H9 (cell line): ENCODE measurements around the gene UGT2B11. TPM values are rescaled to one million over a fixed set of nuclear protein-coding genes. Genes with fewer than 3 reads are reported as not detected.
"Not testable (repeated sequence)": the region's sequence is repeated elsewhere in the genome, so short reads cannot be mapped to it uniquely, and the experiment has no call there.

Source experiments
- DNase-seq: peaks from one replicate; pipeline ENCODE4 v3.0.0-alpha.2; 2017
- H2AFZ ChIP-seq: one replicate; pipeline ENCODE4 v1.6.1; 2013; ENCODE audit warnings: mild to moderate bottlenecking, low read length, control low read depth, moderate library complexity
- H2AK5ac ChIP-seq: 2 replicates; pipeline ENCODE4 v1.6.1; 2013; ENCODE audit warnings: low read length, control low read depth, mixed read lengths; ENCODE audit not compliant: insufficient read length
- H2BK120ac ChIP-seq: one replicate; pipeline ENCODE4 v1.6.1; 2013; ENCODE audit warnings: low read depth, mild to moderate bottlenecking, low read length, control low read depth, inconsistent platforms; ENCODE audit not compliant: poor library complexity, severe bottlenecking
- H2BK12ac ChIP-seq: 2 replicates; pipeline ENCODE4 v1.6.1; 2013; ENCODE audit warnings: low read length, control low read depth, mixed read lengths, low read depth; ENCODE audit not compliant: insufficient read length
- H2BK15ac ChIP-seq: 2 replicates; pipeline ENCODE4 v1.6.1; 2013; ENCODE audit warnings: low read depth, low read length, control low read depth
- H2BK20ac ChIP-seq: one replicate; pipeline ENCODE4 v1.6.1; 2013; ENCODE audit warnings: low read depth, mild to moderate bottlenecking, low read length, control low read depth, inconsistent platforms; ENCODE audit not compliant: poor library complexity, severe bottlenecking
- H2BK5ac ChIP-seq: 2 replicates; pipeline ENCODE4 v1.6.1; 2013; ENCODE audit warnings: low read length, control low read depth, mixed read lengths; ENCODE audit not compliant: insufficient read length
- H3K14ac ChIP-seq: 2 replicates; pipeline ENCODE4 v1.6.1; 2013; ENCODE audit warnings: low read length, control low read depth; ENCODE audit not compliant: insufficient read depth
- H3K18ac ChIP-seq: 2 replicates; pipeline ENCODE4 v1.6.1; 2013; ENCODE audit warnings: low read depth, mild to moderate bottlenecking, mixed read lengths, low read length, control low read depth; ENCODE audit not compliant: insufficient read length
- H3K23ac ChIP-seq: 2 replicates; pipeline ENCODE4 v1.6.1; 2013; ENCODE audit warnings: low read length, control low read depth, mixed read lengths, low read depth; ENCODE audit not compliant: insufficient read length
- H3K23me2 ChIP-seq: 2 replicates; pipeline ENCODE4 v1.6.1; 2013; ENCODE audit warnings: low read depth, mild to moderate bottlenecking, mixed read lengths, low read length, control low read depth; ENCODE audit not compliant: insufficient read length, poor library complexity, severe bottlenecking
- H3K27ac ChIP-seq: 2 replicates; pipeline ENCODE4 v1.5.1; 2013; ENCODE audit warnings: low read length, control low read depth, mixed read lengths, low read depth; ENCODE audit not compliant: insufficient read length
- H3K27me3 ChIP-seq: 2 replicates; pipeline ENCODE4 v1.6.1; 2013; ENCODE audit warnings: low read length, control low read depth, inconsistent platforms; ENCODE audit not compliant: insufficient read depth
- H3K4ac ChIP-seq: 2 replicates; pipeline ENCODE4 v1.6.1; 2013; ENCODE audit warnings: low read depth, mild to moderate bottlenecking, control low read depth, inconsistent platforms, low read length, moderate library complexity
- H3K4me1 ChIP-seq: 2 replicates; pipeline ENCODE4 v1.6.1; 2013; ENCODE audit warnings: low read length, control low read depth, inconsistent platforms; ENCODE audit not compliant: insufficient read depth
- H3K4me2 ChIP-seq: 2 replicates; pipeline ENCODE4 v1.6.1; 2013; ENCODE audit warnings: low read length, control low read depth, mixed read lengths; ENCODE audit not compliant: insufficient read length, insufficient read depth
- H3K56ac ChIP-seq: 2 replicates; pipeline ENCODE4 v1.6.1; 2013; ENCODE audit warnings: low read depth, mild to moderate bottlenecking, mixed read lengths, low read length, control low read depth; ENCODE audit not compliant: insufficient read length
- H3K79me1 ChIP-seq: 2 replicates; pipeline ENCODE4 v1.6.1; 2013; ENCODE audit warnings: low read depth, mild to moderate bottlenecking, moderate library complexity, low read length, control low read depth, inconsistent platforms; ENCODE audit not compliant: insufficient read depth, poor library complexity, severe bottlenecking
- H3K79me2 ChIP-seq: 2 replicates; pipeline ENCODE4 v1.6.1; 2013; ENCODE audit warnings: low read length, control low read depth, inconsistent platforms; ENCODE audit not compliant: insufficient read depth
- H3K9ac ChIP-seq: 2 replicates; pipeline ENCODE4 v1.6.1; 2013; ENCODE audit warnings: low read length, control low read depth, mixed read lengths; ENCODE audit not compliant: insufficient read length; ENCODE audit errors: extremely low read depth
- H3K9me3 ChIP-seq: one replicate; pipeline ENCODE4 v1.6.1; 2013; ENCODE audit warnings: low read depth, low read length, inconsistent platforms; ENCODE audit not compliant: control insufficient read depth
- H3T11ph ChIP-seq: one replicate; pipeline ENCODE4 v1.6.1; 2013; ENCODE audit warnings: mild to moderate bottlenecking, low read length, control low read depth, inconsistent platforms
- H4K20me1 ChIP-seq: one replicate; pipeline ENCODE4 v1.6.1; 2013; ENCODE audit not compliant: control insufficient read depth, insufficient read length, insufficient read depth
- H4K5ac ChIP-seq: 2 replicates; pipeline ENCODE4 v1.6.1; 2013; ENCODE audit warnings: low read depth, mild to moderate bottlenecking, mixed read lengths, low read length, control low read depth; ENCODE audit not compliant: insufficient read length
- H4K8ac ChIP-seq: replicated peaks from 2 replicates; pipeline ENCODE4 v1.6.1; 2013; ENCODE audit warnings: low read length, control low read depth, mixed read lengths, low read depth; ENCODE audit not compliant: insufficient read length
- H4K91ac ChIP-seq: 2 replicates; pipeline ENCODE4 v1.6.1; 2013; ENCODE audit warnings: low read depth, mild to moderate bottlenecking, moderate library complexity, mixed read lengths, low read length, control low read depth; ENCODE audit not compliant: insufficient read length
- H3K27ac Mint-ChIP-seq, 3 experiments: 2 replicates in 2 of 3; 3 replicates in 1 of 3; pipeline ENCODE4 v1.8.0; 2020 to 2021; ENCODE audit warnings: mixed read lengths in 3 of 3, mild to moderate bottlenecking in 1 of 3, moderate library complexity in 1 of 3
- H3K27me3 Mint-ChIP-seq: 2 replicates; pipeline ENCODE4 v1.8.0; 2021; ENCODE audit warnings: low read depth, mild to moderate bottlenecking, moderate library complexity, mixed read lengths
- H3K36me3 Mint-ChIP-seq, 3 experiments: 2 replicates in 2 of 3; 3 replicates in 1 of 3; pipeline ENCODE4 v1.8.0; 2020 to 2021; ENCODE audit warnings: low read depth in 3 of 3, mixed read lengths in 3 of 3; ENCODE audit not compliant: insufficient read depth in 1 of 3
- H3K4me1 Mint-ChIP-seq, 2 experiments: 2 replicates each; pipeline ENCODE4 v1.8.0; 2020; ENCODE audit warnings: mixed read lengths in 2 of 2
- H3K4me3 Mint-ChIP-seq, 2 experiments: 2 replicates in 1 of 2; 3 replicates in 1 of 2; pipeline ENCODE4 v1.8.0; 2020 to 2021; ENCODE audit warnings: mild to moderate bottlenecking in 2 of 2, mixed read lengths in 2 of 2, moderate library complexity in 1 of 2
- H3K9me3 Mint-ChIP-seq, 2 experiments: 2 replicates in 1 of 2; 3 replicates in 1 of 2; pipeline ENCODE4 v1.8.0; 2020; ENCODE audit warnings: mild to moderate bottlenecking in 2 of 2, mixed read lengths in 2 of 2, moderate library complexity in 1 of 2
- WGBS: extraction: QIAGEN DNeasy Blood & Tissue Kit; methylation state at CpG from one replicate; pipeline ENCODE4 v1.1.7; 2013; ENCODE audit warnings: missing lambda C conversion rate, low lambda C conversion rate, mixed read lengths; ENCODE audit not compliant: insufficient read length; ENCODE audit errors: extremely low coverage; 5-methylcytosine and 5-hydroxymethylcytosine counted together
- total RNA-seq: library from RNA; stranded (reverse); gene quantifications from 2 replicates; pipeline ENCODE4 v1.2.1, GENCODE V29; 2021

UGT2B11 gene
- total RNA-seq, 1 experiment from 2014 or later = not detected

DNA sequence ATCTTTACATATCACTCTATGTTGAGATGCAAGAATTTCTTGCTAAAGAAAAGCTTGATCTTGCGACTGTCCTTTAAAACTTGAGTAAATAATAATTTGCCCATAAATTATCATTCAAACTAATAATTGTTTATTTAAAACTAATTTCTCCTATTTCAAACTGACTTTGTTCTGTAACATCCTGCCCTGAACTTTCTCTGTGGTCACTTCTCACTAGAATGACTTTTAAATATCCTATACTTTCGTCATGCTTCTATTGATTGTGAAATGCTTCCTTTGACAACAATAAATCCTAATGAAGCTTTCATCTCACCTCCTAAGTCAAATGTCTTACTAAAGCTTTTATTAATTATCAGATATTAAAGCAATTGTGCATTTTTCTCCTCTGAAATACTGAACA, 27.2 kb upstream of the UGT2B11 start:
- DNase-seq, H3K4me2 ChIP-seq, H3K79me2 ChIP-seq, H3K23me2 ChIP-seq, H3T11ph ChIP-seq, H2BK12ac ChIP-seq, H3K9me3 ChIP-seq, H3K4me1 ChIP-seq, H2AFZ ChIP-seq, H4K91ac ChIP-seq, H3K23ac ChIP-seq, H3K79me1 ChIP-seq, H2BK5ac ChIP-seq, H3K4me1 Mint-ChIP-seq, H4K20me1 ChIP-seq, H3K27ac ChIP-seq, H3K27ac Mint-ChIP-seq, H3K27me3 Mint-ChIP-seq, H4K8ac ChIP-seq, H2BK120ac ChIP-seq, H3K27me3 ChIP-seq, H3K9me3 Mint-ChIP-seq, H2BK20ac ChIP-seq, H3K4me3 Mint-ChIP-seq, H3K36me3 Mint-ChIP-seq, H3K4ac ChIP-seq, H3K9ac ChIP-seq, H2AK5ac ChIP-seq, H3K14ac ChIP-seq, H2BK15ac ChIP-seq, H4K5ac ChIP-seq, H3K56ac ChIP-seq, H3K18ac ChIP-seq: not testable (repeated sequence)
- no CpG with 5 or more reads among the region's 2 CpGs for WGBS

DNA sequence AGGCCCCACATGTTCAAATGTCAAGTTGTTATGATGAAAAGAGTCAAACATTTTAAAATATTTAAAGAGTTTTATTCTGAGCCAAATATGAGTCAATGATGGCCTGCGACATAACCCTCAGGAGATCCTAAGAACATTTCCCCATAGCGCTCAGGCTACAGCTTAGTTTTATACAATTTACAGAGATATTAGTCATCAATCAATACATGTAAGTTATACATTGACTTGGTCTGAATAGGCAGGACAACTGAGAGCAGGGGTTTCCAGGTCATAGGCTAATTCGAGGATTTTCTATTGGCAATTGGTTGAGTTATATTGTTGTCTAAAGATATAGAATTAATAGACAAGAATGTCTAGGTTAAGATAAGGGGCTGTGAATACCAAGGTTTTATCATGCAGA, 26.2 kb upstream of the UGT2B11 start:
- WGBS = no CpG with 5 or more reads among the region's 3 CpGs
- H3K23me2 ChIP-seq, H2AFZ ChIP-seq, H4K5ac ChIP-seq, H2BK5ac ChIP-seq, H3K27me3 ChIP-seq, H3K4me1 ChIP-seq, H2AK5ac ChIP-seq, H3K14ac ChIP-seq, H2BK20ac ChIP-seq, H2BK120ac ChIP-seq, H3K36me3 Mint-ChIP-seq, H4K91ac ChIP-seq, H3K56ac ChIP-seq, H3K4ac ChIP-seq, H3K4me3 Mint-ChIP-seq, H3K27ac Mint-ChIP-seq, H2BK15ac ChIP-seq, H3K23ac ChIP-seq, H2BK12ac ChIP-seq, H3K9ac ChIP-seq, DNase-seq, H3K27ac ChIP-seq, H4K8ac ChIP-seq, H3K27me3 Mint-ChIP-seq, H3K9me3 Mint-ChIP-seq, H3K4me2 ChIP-seq, H3K4me1 Mint-ChIP-seq, H3K18ac ChIP-seq, H3K9me3 ChIP-seq, H4K20me1 ChIP-seq, H3K79me2 ChIP-seq, H3K79me1 ChIP-seq, H3T11ph ChIP-seq: not testable (repeated sequence)
